Measurements from ENCODE around the gene VMAC. TPM values are rescaled to one million over a fixed set of nuclear protein-coding genes. Genes with fewer than 3 reads are reported as not detected.
A peak's percentile ranks its signal among the peaks of the same experiment; 100 is the strongest.

VMAC gene
- total and polyA plus RNA-seq, 2 of the 8 experiments (the other 6 are each of a cell fraction or from before 2014, with no cell fraction given): 1.3 to 2.2 TPM

DNA sequence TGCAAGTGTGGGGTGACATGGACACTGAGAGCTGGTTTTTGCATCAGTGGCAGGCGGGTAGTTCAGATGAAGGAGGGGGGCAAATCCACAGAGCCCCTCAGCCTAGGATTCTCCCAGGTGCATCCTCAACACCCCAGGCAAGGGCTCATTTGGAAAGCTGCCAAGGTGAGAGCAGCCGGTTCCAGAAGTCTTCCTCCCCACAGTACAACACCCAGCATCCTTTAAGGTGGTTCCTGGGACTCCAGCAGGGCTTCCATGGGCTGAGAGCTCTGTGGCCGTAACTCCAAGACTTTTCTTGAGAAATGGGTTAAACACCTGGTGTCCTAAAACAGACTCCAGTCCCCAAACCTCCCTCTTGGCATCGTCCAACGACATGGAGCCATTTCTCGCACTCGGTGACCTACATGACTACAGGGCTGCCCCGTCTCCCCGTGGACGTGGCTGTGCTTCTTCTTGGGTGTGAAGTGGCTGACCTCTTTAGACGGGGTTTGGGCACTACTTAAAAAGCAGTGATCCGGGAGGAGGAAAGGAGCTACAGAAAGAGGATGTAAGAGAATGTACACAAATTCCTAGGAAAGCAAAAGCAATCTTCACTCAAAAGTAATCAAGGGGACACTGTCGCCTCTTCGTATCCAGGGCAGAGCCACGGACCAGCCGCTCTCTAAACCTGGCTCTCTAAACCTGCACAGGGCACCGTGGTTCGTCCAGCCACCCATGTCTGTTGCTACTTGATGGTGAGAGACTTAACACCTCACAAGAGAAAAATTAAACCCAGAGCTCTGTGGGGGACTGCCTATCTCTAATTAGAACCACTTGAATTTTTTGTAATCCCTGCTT, 47.7 kb downstream of the VMAC start:
- FAIRE-seq: no peak
- Histone ChIP-seq H3K23ac (ENCODE audit: insufficient read length) (no peak overlapping the region), H2BK20ac (ENCODE audit: low read length) (0 out of 2 replicates have a peak overlapping the region, but pooled peaks have one; percentile 1), H3K23me2 (ENCODE audit: low read depth, low read length) (no peaks in the 10 kb centered on the region), H3K27ac (ENCODE audit: low read depth, low read length) (no peak overlapping the region), H3K9me3 (ENCODE audit: insufficient read depth in 2 of 2, low read depth in 1 of 2, low read length in 1 of 2) (no peaks in the 10 kb centered on the region), H3K4me3 (ENCODE audit: extremely low read depth in 1 of 4, insufficient read depth in 2 of 4, low read depth in 3 of 4, low read length in 4 of 4) (peak overlapping the region in 1 of 4 experiments; percentile 15; a peak in 1 of 8 replicates), H3K79me2 (ENCODE audit: control insufficient read depth in 1 of 2, insufficient read depth in 2 of 2, low read length in 2 of 2) (peaks cover 9 to 90% of the 10 kb centered on the region in 2 experiments), H2AFZ (ENCODE audit: low read length) (no peak overlapping the region), H2BK120ac (replicated peaks; ENCODE audit: low read depth, low read length) (no peak overlapping the region), H3K27me3 (replicated peaks in 1 of 4; ENCODE audit: control insufficient read depth in 3 of 4, extremely low read depth in 1 of 4, insufficient read depth in 3 of 4, low read length in 3 of 4) (no peaks in the 10 kb centered on the region; a peak in 1 of 7 replicates), H3K14ac (ENCODE audit: insufficient read length) (no peak overlapping the region), H4K91ac (replicated peaks; ENCODE audit: insufficient read length, low read length) (peak overlapping the region; percentile 22), H4K5ac (ENCODE audit: insufficient read length, low read depth, low read length) (no peak overlapping the region), H3K56ac (replicated peaks; ENCODE audit: insufficient read length, low read depth, low read length) (no peak overlapping the region), H4K20me1 (replicated peaks in 1 of 2; ENCODE audit: control insufficient read depth in 1 of 2, insufficient read depth in 2 of 2, low read length in 2 of 2) (peaks cover 37 to 45% of the 10 kb centered on the region in 2 experiments), H3K4me2 (ENCODE audit: insufficient read depth in 1 of 2, low read depth in 2 of 2, low read length in 2 of 2) (peak overlapping the region; percentile 54 to 65), H3K4me1 (replicated peaks in 1 of 4; ENCODE audit: control insufficient read depth in 3 of 4, insufficient read depth in 4 of 4, low read length in 3 of 4) (peaks cover 34 to 58% (median 41%) of the 10 kb centered on the region in 4 experiments), H4K8ac (ENCODE audit: extremely low read depth, insufficient read depth, low read length) (peak overlapping the region; percentile 17; the same call in 1 of the 2 replicates), H2BK15ac (ENCODE audit: low read length) (peak overlapping the region; percentile 75; the same call in 1 of the 2 replicates), H3K4ac (replicated peaks; ENCODE audit: insufficient read length, low read depth, low read length) (peak overlapping the region; percentile 46), H3K79me1 (ENCODE audit: low read depth, low read length) (peaks cover 30% of the 10 kb centered on the region), H3K9ac (replicated peaks in 1 of 4; ENCODE audit: extremely low read depth in 1 of 4, low read depth in 3 of 4, low read length in 3 of 4) (no peak overlapping the region; a peak in 1 of 7 replicates), H2BK5ac (ENCODE audit: low read depth, low read length) (0 out of 2 replicates have a peak overlapping the region, but pooled peaks have one; percentile 29), H3K36me3 (ENCODE audit: control insufficient read depth in 2 of 4, insufficient read depth in 4 of 4, low read length in 3 of 4) (peaks cover 0 to 3% (median 0%) of the 10 kb centered on the region in 4 experiments; a peak in 1 of 8 replicates), H2BK12ac (ENCODE audit: low read depth, low read length) (peak overlapping the region; percentile 69; the same call in 1 of the 2 replicates), H3K18ac (ENCODE audit: extremely low read depth, low read length) (peak overlapping the region; percentile 85), H2AK5ac (ENCODE audit: low read depth, low read length) (peak overlapping the region; percentile 25)
- CTCF ChIA-PET (ENCODE audit: partially characterized antibody): interaction anchor here (0.6 to 6.0 kb wide), 10 partner anchors 9 to 780 kb away, joined by 3 to 48 read pairs (median 4); no protein-coding TSS in a partner anchor
- no peak for DNase-seq (ENCODE audit: low read depth in 1 of 2, low spot score in 2 of 2)
- POLR2A ChIA-PET (ENCODE audit: partially characterized antibody): interaction anchor here (0.9 to 4.0 kb wide), 7 partner anchors 9 to 59 kb away, joined by 3 to 13 read pairs (median 4); partner anchors contain the start of gene NDUFA11
- WGBS, 2 experiments (ENCODE audit: extremely low coverage in 1 of 2, insufficient coverage in 1 of 2, insufficient read length in 1 of 2, insufficient replicate concordance in 2 of 2, low coverage in 1 of 2, low lambda C conversion rate in 2 of 2, missing lambda C conversion rate in 1 of 2): 84% methylated on average over 18 of the region's 18 CpGs; no CpG with 5 or more reads in 1 of the 2 experiments
- TF ChIP-seq POLR2AphosphoS5 (IDR thresholded peaks at IDR 0.05; ENCODE audit: low read depth, low read length) (no peak), SIX5 (IDR thresholded peaks at IDR 0.05; ENCODE audit: low read depth, low read length) (no peak), ZNF274 (IDR thresholded peaks at IDR 0.05; ENCODE audit: borderline replicate concordance, extremely low read depth, low read length) (no peak)
